ENCODE measurements around the gene ERG. TPM values are rescaled to one million over a fixed set of nuclear protein-coding genes. Genes with fewer than 3 reads are reported as not detected.
A peak's percentile ranks its signal among the peaks of the same experiment; 100 is the strongest.

Gene ERG
- total RNA-seq, 3 donors from 2014 or later: 12.2 to 21.0 (median 14.0) TPM

GRCh38 chr21:38500073-38500472 is 1.8 kb upstream of the ERG start:
- DNase-seq (ENCODE audit: low spot score in 2 of 2): no peak
- peaks cover 0 to 2% of the 10 kb centered on the region in 2 donors for H3K4me1 ChIP-seq
- intact Hi-C loops (cut with DNase I; ENCODE audit: low total_unique reads): no loop called here

GRCh38 chr21:38499296-38499695 is 1.0 kb upstream of the ERG start:
- no peaks in the 10 kb centered on the region for H3K27me3 ChIP-seq
- TF ChIP-seq CTCF (IDR thresholded peaks at IDR 0.05) (no peak), POLR2AphosphoS5 (IDR thresholded peaks at IDR 0.05) (no peak), POLR2A (IDR thresholded peaks at IDR 0.05) (no peak)
- peaks cover 0 to 2% of the 10 kb centered on the region in 2 donors for H3K4me1 ChIP-seq
- H3K9me3 ChIP-seq: no peaks in the 10 kb centered on the region
- intact Hi-C loops (cut with DNase I; ENCODE audit: low total_unique reads): no loop called here
- no peaks in the 10 kb centered on the region for H3K36me3 ChIP-seq
- H3K27ac ChIP-seq: peak overlapping the region; percentile 52 to 69
- H3K4me3 ChIP-seq: no peak overlapping the region
- no peak for DNase-seq (ENCODE audit: low spot score in 2 of 2)

More at GRCh38 chr21:38500073-38500472, 1.8 kb upstream of the ERG start:
- H3K27me3 ChIP-seq: no peaks in the 10 kb centered on the region
- peak overlapping the region; percentile 52 to 69 for H3K27ac ChIP-seq
- no peak overlapping the region for H3K4me3 ChIP-seq
- H3K9me3 ChIP-seq: no peaks in the 10 kb centered on the region
- no peaks in the 10 kb centered on the region for H3K36me3 ChIP-seq
- no peak for TF ChIP-seq CTCF (IDR thresholded peaks at IDR 0.05)
- TF ChIP-seq POLR2AphosphoS5 (IDR thresholded peaks at IDR 0.05): no peak
- no peak for TF ChIP-seq POLR2A (IDR thresholded peaks at IDR 0.05)

- Histone ChIP-seq H3K27ac (peak overlapping the region in 1 of 2 donors; percentile 83), H3K36me3 (no peaks in the 10 kb centered on the region), H3K27me3 (no peaks in the 10 kb centered on the region), H3K4me3 (peak overlapping the region in 2 of 3 donors; percentile 36 to 57), H3K4me1 (no peaks in the 10 kb centered on the region), H3K9me3 (no peaks in the 10 kb centered on the region)
- TF ChIP-seq POLR2A (IDR thresholded peaks at IDR 0.05) (no peak), POLR2AphosphoS5 (IDR thresholded peaks at IDR 0.05) (no peak), CTCF (IDR thresholded peaks at IDR 0.05) (no peak)
- DNase-seq (ENCODE audit: low spot score in 2 of 2): no peak
- intact Hi-C loops (cut with DNase I; ENCODE audit: low total_unique reads): no loop called here
These were observed 2.1 kb downstream of the ERG start for GRCh38 chr21:38496224-38496623.

GRCh38 chr21:38495696-38496095 is 2.6 kb downstream of the ERG start:
- Histone ChIP-seq H3K9me3 (no peaks in the 10 kb centered on the region), H3K4me1 (no peaks in the 10 kb centered on the region), H3K4me3 (peak overlapping the region; percentile 30 to 57 (median 36)), H3K27ac (peak overlapping the region in 1 of 2 donors; percentile 5), H3K27me3 (no peaks in the 10 kb centered on the region), H3K36me3 (no peaks in the 10 kb centered on the region)
- TF ChIP-seq CTCF (IDR thresholded peaks at IDR 0.05): no peak
- intact Hi-C loops (cut with DNase I; ENCODE audit: low total_unique reads): no loop called here
- no peak for DNase-seq (ENCODE audit: low spot score in 2 of 2)

- peak overlapping the region; percentile 30 to 57 (median 36) for H3K4me3 ChIP-seq
- no peaks in the 10 kb centered on the region for H3K9me3 ChIP-seq
- H3K4me1 ChIP-seq: no peaks in the 10 kb centered on the region
- peak overlapping the region in 1 of 2 donors; percentile 5 for H3K27ac ChIP-seq
- no peaks in the 10 kb centered on the region for H3K36me3 ChIP-seq
- no peaks in the 10 kb centered on the region for H3K27me3 ChIP-seq
- TF ChIP-seq POLR2A (IDR thresholded peaks at IDR 0.05) (no peak), POLR2AphosphoS5 (IDR thresholded peaks at IDR 0.05) (no peak), CTCF (IDR thresholded peaks at IDR 0.05) (no peak)
- no peak for DNase-seq (ENCODE audit: low spot score in 2 of 2)
- intact Hi-C loops (cut with DNase I; ENCODE audit: low total_unique reads): no loop called here
These were observed 3.0 kb downstream of the ERG start for GRCh38 chr21:38495242-38495641.
